Caco-2 (cell line): ENCODE results near the gene GH2. TPM values are rescaled to one million over a fixed set of nuclear protein-coding genes. Genes with fewer than 3 reads are reported as not detected.

Experiments
- BruUV-seq: library from RNA; stranded (reverse); fragments of 400-500 nt; replicated peaks from 2 replicates; lab custom pipeline; 2021; lab: Mats Ljungman, UMichigan
- CTCF ChIA-PET: fragments of 300-600 bp; sonication (Branson Sonifier 250); formaldehyde crosslinking; loops from one replicate; lab custom pipeline; 2022; ENCODE audit warnings: antibody characterized with exemption; lab: Charles Lee
- POLR2A ChIA-PET: fragments of 300-600 bp; sonication (Branson Sonifier 250); formaldehyde crosslinking; loops from one replicate; lab custom pipeline; 2022; ENCODE audit warnings: antibody characterized with exemption; lab: Charles Lee
- DNase-seq, 2 experiments: peaks; one replicate each; pipeline versions ENCODE4 v3.0.0 to v3.0.0-alpha.2; 2020 to 2022
- H3K27me3 ChIP-seq: replicated peaks from 2 replicates; pipeline ENCODE4 v1.6.0; 2011; ENCODE audit warnings: low read length; ENCODE audit not compliant: control insufficient read depth, insufficient read depth
- H3K36me3 ChIP-seq: 2 replicates; pipeline ENCODE4 v1.5.1; 2011; ENCODE audit warnings: low read length; ENCODE audit not compliant: control insufficient read depth, insufficient read depth
- H3K4me1 ChIP-seq: fragments of 250-450 bp; sonication (Bioruptor Pico); 2 replicates; pipeline ENCODE4 v1.5.1; 2020; ENCODE audit warnings: mild to moderate bottlenecking
- H3K4me3 ChIP-seq: 2 replicates; pipeline ENCODE4 v1.5.1; 2011; ENCODE audit warnings: low read depth, mild to moderate bottlenecking, control low read depth, low read length
- H3K9me3 ChIP-seq: fragments of 250-450 bp; sonication (Bioruptor Pico); 2 replicates; pipeline ENCODE4 v1.5.1; 2020; ENCODE audit warnings: mild to moderate bottlenecking, moderate library complexity
- H3K27ac Mint-ChIP-seq: one replicate; pipeline ENCODE4 v1.8.0; 2022; ENCODE audit warnings: mixed read lengths; ENCODE audit not compliant: unreplicated experiment
- H3K27me3 Mint-ChIP-seq: one replicate; pipeline ENCODE4 v1.8.0; 2022; ENCODE audit warnings: mixed read lengths; ENCODE audit not compliant: insufficient read depth, unreplicated experiment
- H3K36me3 Mint-ChIP-seq: one replicate; pipeline ENCODE4 v1.8.0; 2022; ENCODE audit warnings: mild to moderate bottlenecking, mixed read lengths; ENCODE audit not compliant: insufficient read depth, unreplicated experiment
- H3K4me1 Mint-ChIP-seq: one replicate; pipeline ENCODE4 v1.8.0; 2022; ENCODE audit warnings: low read depth, mixed read lengths; ENCODE audit not compliant: unreplicated experiment
- H3K4me3 Mint-ChIP-seq: one replicate; pipeline ENCODE4 v1.8.0; 2022; ENCODE audit warnings: mild to moderate bottlenecking, moderate library complexity, mixed read lengths; ENCODE audit not compliant: unreplicated experiment
- H3K9me3 Mint-ChIP-seq: one replicate; pipeline ENCODE4 v1.8.0; 2022; ENCODE audit warnings: mixed read lengths; ENCODE audit not compliant: unreplicated experiment
- CTCF ChIP-seq, 2 experiments: fragments of 200-600 bp in 1 of 2; IDR thresholded peaks; 1 replicate in 1 of 2; 2 replicates in 1 of 2; pipeline versions ENCODE4 v1.5.1 to v1.8.0; 2011 to 2022; ENCODE audit warnings: antibody characterized with exemption in 1 of 2, control low read depth in 1 of 2, inconsistent platforms in 1 of 2, low read depth in 1 of 2, low read length in 1 of 2, mild to moderate bottlenecking in 1 of 2, moderate library complexity in 1 of 2; ENCODE audit not compliant: insufficient read depth in 1 of 2, severe bottlenecking in 1 of 2, unreplicated experiment in 1 of 2
- intact Hi-C: fragments of 100-400 bp; cut with micrococcal nuclease; formaldehyde crosslinking; loops from one replicate; pipeline ENCODE4 v1.10.0; 2022; ENCODE audit not compliant: unreplicated experiment
- total RNA-seq: library from RNA; stranded (reverse); gene quantifications from 2 replicates; pipeline ENCODE4 v1.2.3, GENCODE V29; 2022

Gene GH2
- total RNA-seq, 1 experiment from 2014 or later = not detected

- Mint-ChIP-seq H3K27ac (no peak overlapping the region), H3K27me3 (no peaks in the 10 kb centered on the region), H3K4me3 (no peak overlapping the region), H3K9me3 (no peaks in the 10 kb centered on the region), H3K36me3 (peaks cover 91% of the 10 kb centered on the region), H3K4me1 (peaks cover 14% of the 10 kb centered on the region)
- Histone ChIP-seq H3K27me3 (no peaks in the 10 kb centered on the region), H3K4me1 (peaks cover under 1% of the 10 kb centered on the region; the same call in 1 of the 2 replicates), H3K9me3 (no peaks in the 10 kb centered on the region), H3K36me3 (peaks cover 16% of the 10 kb centered on the region), H3K4me3 (no peak overlapping the region)
- ChIA-PET POLR2A (interaction anchor here (0.5 kb wide), 1 partner anchor 60 kb away, joined by 6 read pairs; the partner anchor contains the start of gene DDX42), CTCF (interaction anchor here (0.8 kb wide), 1 partner anchor 9 kb away, joined by 3 read pairs; the partner anchor contains the start of gene SMARCD2)
- TF ChIP-seq CTCF (IDR thresholded peaks at IDR 0.05; ENCODE audit: insufficient read depth in 1 of 2, low read depth in 1 of 2, low read length in 1 of 2, severe bottlenecking in 1 of 2, unreplicated experiment in 1 of 2) = no peak
- no TSS peak for BruUV-seq
- intact Hi-C loops = no loop called here
- DNase-seq = no peak
Measured at GRCh38 chr17:63833741-63834373, 47.9 kb downstream of the GH2 start.

- H3K36me3 ChIP-seq = peaks cover 13% of the 10 kb centered on the region
Measured at GRCh38 chr17:63833026-63833740, 48.6 kb downstream of the GH2 start.

More at GRCh38 chr17:63833026-63833740, 48.6 kb downstream of the GH2 start:
- no peak for TF ChIP-seq CTCF (IDR thresholded peaks at IDR 0.05; ENCODE audit: insufficient read depth in 1 of 2, low read depth in 1 of 2, low read length in 1 of 2, severe bottlenecking in 1 of 2, unreplicated experiment in 1 of 2)
- Mint-ChIP-seq H3K4me3 (no peak overlapping the region), H3K4me1 (peaks cover 13% of the 10 kb centered on the region), H3K9me3 (no peaks in the 10 kb centered on the region), H3K27me3 (no peaks in the 10 kb centered on the region), H3K36me3 (peaks cover 90% of the 10 kb centered on the region), H3K27ac (no peak overlapping the region)
- BruUV-seq = no TSS peak
- Histone ChIP-seq H3K4me1 (0 out of 2 replicates have a peak, but pooled peaks cover 7% of the 10 kb centered on the region), H3K9me3 (no peaks in the 10 kb centered on the region), H3K4me3 (no peak overlapping the region), H3K27me3 (no peaks in the 10 kb centered on the region)
- CTCF ChIA-PET = no interaction called here
- intact Hi-C loops = no loop called here
- DNase-seq = no peak
- POLR2A ChIA-PET = interaction anchor here (0.5 kb wide), 1 partner anchor 59 kb away, joined by 6 read pairs; the partner anchor contains the start of gene DDX42
